Stimulated activated naive CD8-positive, alpha-beta T cell treated with anti-CD3 and anti-CD28 coated beads, Interleukin-15, Interleukin-2, amounts not matched to agents 100 ng/mL and 50 ng/mL, for 24 hours (primary cell): ENCODE measurements around the gene WBP1L.
"Not testable (repeated sequence)": the region's sequence is repeated elsewhere in the genome, so short reads cannot be mapped to it uniquely, and the experiment has no call there.

Experiments used
- H3K27ac Mint-ChIP-seq: one replicate; pipeline ENCODE4 v1.8.0; 2021; ENCODE audit warnings: mild to moderate bottlenecking, mixed read lengths
- H3K27me3 Mint-ChIP-seq: one replicate; pipeline ENCODE4 v1.8.0; 2021; ENCODE audit warnings: mixed read lengths
- H3K36me3 Mint-ChIP-seq: one replicate; pipeline ENCODE4 v1.8.0; 2021; ENCODE audit warnings: low read depth, mixed read lengths
- H3K4me1 Mint-ChIP-seq: one replicate; pipeline ENCODE4 v1.8.0; 2021; ENCODE audit warnings: low read depth, mixed read lengths
- H3K4me3 Mint-ChIP-seq: one replicate; pipeline ENCODE4 v1.8.0; 2021; ENCODE audit warnings: mild to moderate bottlenecking, mixed read lengths
- H3K9me3 Mint-ChIP-seq: one replicate; pipeline ENCODE4 v1.8.0; 2021; ENCODE audit warnings: mixed read lengths

Gene WBP1L

GRCh38 chr10:102834143-102834542, 90.4 kb downstream of the WBP1L start:
- Mint-ChIP-seq H3K9me3 (peaks cover 8% of the 10 kb centered on the region), H3K27me3 (no peaks in the 10 kb centered on the region), H3K4me3 (no peak overlapping the region), H3K4me1 (no peaks in the 10 kb centered on the region), H3K27ac (no peak overlapping the region), H3K36me3 (no peaks in the 10 kb centered on the region)

- H3K4me3 Mint-ChIP-seq: no peak overlapping the region
- H3K27me3 Mint-ChIP-seq: peaks cover 4% of the 10 kb centered on the region
- H3K9me3 Mint-ChIP-seq: peaks cover 8% of the 10 kb centered on the region
- no peaks in the 10 kb centered on the region for H3K36me3 Mint-ChIP-seq
- no peak overlapping the region for H3K27ac Mint-ChIP-seq
- H3K4me1 Mint-ChIP-seq: no peaks in the 10 kb centered on the region
These were observed 91.3 kb downstream of the WBP1L start for GRCh38 chr10:102835007-102835482.

- Mint-ChIP-seq H3K36me3 (no peaks in the 10 kb centered on the region), H3K4me3 (no peak within 1 kb of the TSS), H3K27me3 (peaks cover 4% of the 10 kb centered on the region), H3K4me1 (no peaks in the 10 kb centered on the region), H3K27ac (no peak within 1 kb of the TSS), H3K9me3 (peaks cover 8% of the 10 kb centered on the region)
These were observed 93.5 kb downstream of the WBP1L start, which contains the start of gene CYP17A1 for GRCh38 chr10:102837230-102837721. Gene CYP17A1, minus strand, starts transcription at chr10:102837413. Its CDS starts 52 bp downstream, at chr10:102837361.

- H3K27ac Mint-ChIP-seq, H3K4me3 Mint-ChIP-seq, H3K27me3 Mint-ChIP-seq, H3K4me1 Mint-ChIP-seq, H3K36me3 Mint-ChIP-seq, H3K9me3 Mint-ChIP-seq: not testable (repeated sequence)
These were observed 94.7 kb downstream of the WBP1L start for GRCh38 chr10:102838276-102838927.

GRCh38 chr10:102841827-102842345, 98.1 kb downstream of the WBP1L start:
- Mint-ChIP-seq H3K4me3 (no peak overlapping the region), H3K27ac (no peak overlapping the region), H3K36me3 (no peaks in the 10 kb centered on the region), H3K4me1 (no peaks in the 10 kb centered on the region), H3K9me3 (peaks cover 8% of the 10 kb centered on the region), H3K27me3 (peaks cover 4% of the 10 kb centered on the region)

- not testable (repeated sequence) for H3K27me3 Mint-ChIP-seq, H3K4me1 Mint-ChIP-seq, H3K4me3 Mint-ChIP-seq, H3K9me3 Mint-ChIP-seq, H3K36me3 Mint-ChIP-seq, H3K27ac Mint-ChIP-seq
These were observed 99.4 kb downstream of the WBP1L start for GRCh38 chr10:102843139-102843538.

GRCh38 chr10:102844190-102844776, 100.5 kb downstream of the WBP1L start:
- not testable (repeated sequence) for H3K4me1 Mint-ChIP-seq, H3K27ac Mint-ChIP-seq, H3K4me3 Mint-ChIP-seq

GRCh38 chr10:102845352-102845902, 101.7 kb downstream of the WBP1L start:
- H3K4me1 Mint-ChIP-seq: no peaks in the 10 kb centered on the region
- H3K27ac Mint-ChIP-seq: no peak overlapping the region
- no peaks in the 10 kb centered on the region for H3K27me3 Mint-ChIP-seq

More at GRCh38 chr10:102844190-102844776, 100.5 kb downstream of the WBP1L start:
- H3K36me3 Mint-ChIP-seq, H3K9me3 Mint-ChIP-seq, H3K27me3 Mint-ChIP-seq: not testable (repeated sequence)

GRCh38 chr10:102850025-102850518, 106.3 kb downstream of the WBP1L start:
- Mint-ChIP-seq H3K4me3 (no peak overlapping the region), H3K27me3 (no peaks in the 10 kb centered on the region), H3K27ac (no peak overlapping the region), H3K4me1 (peaks cover 8% of the 10 kb centered on the region), H3K36me3 (no peaks in the 10 kb centered on the region), H3K9me3 (no peaks in the 10 kb centered on the region)

More at GRCh38 chr10:102845352-102845902, 101.7 kb downstream of the WBP1L start:
- Mint-ChIP-seq H3K36me3 (no peaks in the 10 kb centered on the region), H3K4me3 (no peak overlapping the region), H3K9me3 (no peaks in the 10 kb centered on the region)

GRCh38 chr10:102853237-102853636, 109.5 kb downstream of the WBP1L start:
- not testable (repeated sequence) for H3K9me3 Mint-ChIP-seq, H3K27me3 Mint-ChIP-seq, H3K4me3 Mint-ChIP-seq, H3K27ac Mint-ChIP-seq, H3K36me3 Mint-ChIP-seq
- peaks cover 27% of the 10 kb centered on the region for H3K4me1 Mint-ChIP-seq

- Mint-ChIP-seq H3K4me3 (peak overlapping the region; percentile 62), H3K4me1 (peaks cover 27% of the 10 kb centered on the region)
- H3K36me3 Mint-ChIP-seq, H3K9me3 Mint-ChIP-seq, H3K27ac Mint-ChIP-seq, H3K27me3 Mint-ChIP-seq: not testable (repeated sequence)
These were observed 112.1 kb downstream of the WBP1L start for GRCh38 chr10:102855731-102856436.

GRCh38 chr10:102856758-102857424, 113.1 kb downstream of the WBP1L start:
- Mint-ChIP-seq H3K9me3 (no peaks in the 10 kb centered on the region), H3K36me3 (peaks cover 13% of the 10 kb centered on the region), H3K4me1 (peaks cover 27% of the 10 kb centered on the region), H3K4me3 (no peak overlapping the region), H3K27me3 (no peaks in the 10 kb centered on the region), H3K27ac (peak overlapping the region; percentile 32)

GRCh38 chr10:102859911-102860310, 116.2 kb downstream of the WBP1L start:
- Mint-ChIP-seq H3K36me3 (peaks cover 32% of the 10 kb centered on the region), H3K4me1 (peaks cover 20% of the 10 kb centered on the region), H3K27me3 (no peaks in the 10 kb centered on the region), H3K27ac (no peak overlapping the region), H3K4me3 (no peak overlapping the region), H3K9me3 (no peaks in the 10 kb centered on the region)

GRCh38 chr10:102863660-102864059, 119.9 kb downstream of the WBP1L start:
- no peak overlapping the region for H3K4me3 Mint-ChIP-seq
- no peaks in the 10 kb centered on the region for H3K9me3 Mint-ChIP-seq
- peaks cover under 1% of the 10 kb centered on the region for H3K27me3 Mint-ChIP-seq
- no peak overlapping the region for H3K27ac Mint-ChIP-seq
- peaks cover 32% of the 10 kb centered on the region for H3K36me3 Mint-ChIP-seq
- no peaks in the 10 kb centered on the region for H3K4me1 Mint-ChIP-seq
